ENCODE data around the gene PRX.
"Not testable (repeated sequence)": the region's sequence is repeated elsewhere in the genome, so short reads cannot be mapped to it uniquely, and the experiment has no call there.

Gene PRX

GRCh38 chr19:40413291-40413845 is at the start of gene PRX:
Gene PRX, minus strand, starts transcription at chr19:40413378. Its CDS starts 5,446 bp downstream, at chr19:40407932.
- FAIRE-seq (no peak), DNase-seq (ENCODE audit: insufficient read length, low spot score) (no peak)

- FAIRE-seq (peak; percentile 74), DNase-seq (ENCODE audit: insufficient read length, low spot score) (peak; percentile 52)
These were observed 48.6 kb upstream of the PRX start for GRCh38 chr19:40461669-40462221.

- DNase-seq (ENCODE audit: insufficient read length, low spot score) (no peak), FAIRE-seq (no peak)
These were observed 47.0 kb upstream of the PRX start for GRCh38 chr19:40460185-40460584.

GRCh38 chr19:40458597-40458974 is 45.4 kb upstream of the PRX start:
- no peak for FAIRE-seq
- DNase-seq (ENCODE audit: insufficient read length, low spot score): no peak

GRCh38 chr19:40457953-40458596 is 44.9 kb upstream of the PRX start:
- FAIRE-seq: no peak
- no peak for DNase-seq (ENCODE audit: insufficient read length, low spot score)

- no peak for FAIRE-seq
- DNase-seq (ENCODE audit: insufficient read length, low spot score): no peak
These were observed 43.9 kb upstream of the PRX start for GRCh38 chr19:40457048-40457447.

- FAIRE-seq; DNase-seq (ENCODE audit: insufficient read length, low spot score): not testable (repeated sequence)
These were observed 40.8 kb upstream of the PRX start for GRCh38 chr19:40453943-40454342.

GRCh38 chr19:40453151-40453735 is 40.1 kb upstream of the PRX start:
- DNase-seq (ENCODE audit: insufficient read length, low spot score): no peak
- no peak for FAIRE-seq

GRCh38 chr19:40452016-40452415 is 38.8 kb upstream of the PRX start:
- FAIRE-seq (no peak), DNase-seq (ENCODE audit: insufficient read length, low spot score) (no peak)

GRCh38 chr19:40450664-40451063 is 37.5 kb upstream of the PRX start:
- FAIRE-seq (no peak), DNase-seq (ENCODE audit: insufficient read length, low spot score) (no peak)

- FAIRE-seq: no peak
- DNase-seq (ENCODE audit: insufficient read length, low spot score): no peak
These were observed 36.3 kb upstream of the PRX start for GRCh38 chr19:40449506-40449905.

- no peak for FAIRE-seq
These were observed 33.1 kb upstream of the PRX start for GRCh38 chr19:40446263-40446784.

GRCh38 chr19:40445780-40446262 is 32.6 kb upstream of the PRX start:
- DNase-seq (ENCODE audit: insufficient read length, low spot score): no peak
- FAIRE-seq: no peak

More at GRCh38 chr19:40446263-40446784, 33.1 kb upstream of the PRX start:
- DNase-seq (ENCODE audit: insufficient read length, low spot score): no peak

- FAIRE-seq (no peak), DNase-seq (ENCODE audit: insufficient read length, low spot score) (no peak)
These were observed 31.7 kb upstream of the PRX start for GRCh38 chr19:40444825-40445312.

GRCh38 chr19:40444000-40444824 is 31.0 kb upstream of the PRX start, which contains the start of gene SERTAD3:
Gene SERTAD3, minus strand, starts transcription at chr19:40444335. Its CDS starts 2,255 bp downstream, at chr19:40442080.
- DNase-seq (ENCODE audit: insufficient read length, low spot score) (peak; percentile 86), FAIRE-seq (peak; percentile 90)

- DNase-seq (ENCODE audit: insufficient read length, low spot score): peak; percentile 89
- FAIRE-seq: peak; percentile 96
These were observed 30.2 kb upstream of the PRX start for GRCh38 chr19:40443131-40443999.

GRCh38 chr19:40442328-40443130 is 29.4 kb upstream of the PRX start:
- no peak for FAIRE-seq
- no peak for DNase-seq (ENCODE audit: insufficient read length, low spot score)

- DNase-seq (ENCODE audit: insufficient read length, low spot score) (no peak), FAIRE-seq (no peak)
These were observed 28.6 kb upstream of the PRX start for GRCh38 chr19:40441719-40442253.

All from GM19239 (cell line).